DOHH2 (cell line): ENCODE data around the gene MARCHF11.

ENCODE experiments used
- H3F3A ChIP-seq: fragments of 200-600 bp; sonication (generic), shearing (Covaris generic); 2 replicates; pipeline ENCODE4 v1.6.0; 2016; ENCODE audit warnings: antibody characterized with exemption, mild to moderate bottlenecking; ENCODE audit not compliant: control insufficient read depth, insufficient read depth
- H3K27ac ChIP-seq: fragments of 200-600 bp; sonication (generic); 2 replicates; pipeline ENCODE4 v1.5.1; 2014; ENCODE audit warnings: low read depth, mild to moderate bottlenecking, low read length, moderate library complexity
- H3K27me3 ChIP-seq: fragments of 200-600 bp; sonication (generic); 2 replicates; pipeline ENCODE4 v1.6.1; 2014; ENCODE audit warnings: mild to moderate bottlenecking, low read length, mixed read lengths; ENCODE audit not compliant: control insufficient read depth
- H3K36me3 ChIP-seq: fragments of 200-600 bp; sonication (generic); 2 replicates; pipeline ENCODE4 v1.6.1; 2014; ENCODE audit warnings: mild to moderate bottlenecking, low read length, moderate library complexity, mixed read lengths; ENCODE audit not compliant: control insufficient read depth
- H3K4me1 ChIP-seq: fragments of 200-600 bp; sonication (generic); 2 replicates; pipeline ENCODE4 v1.6.1; 2014; ENCODE audit warnings: mild to moderate bottlenecking, low read length, mixed read lengths; ENCODE audit not compliant: control insufficient read depth
- H3K4me2 ChIP-seq: fragments of 200-600 bp; sonication (generic); 2 replicates; pipeline ENCODE4 v1.6.0; 2014; ENCODE audit warnings: mild to moderate bottlenecking, low read length, moderate library complexity
- H3K4me3 ChIP-seq: fragments of 200-600 bp; sonication (generic); 2 replicates; pipeline ENCODE4 v1.5.1; 2014; ENCODE audit warnings: mild to moderate bottlenecking, low read length, mixed read lengths
- H3K79me2 ChIP-seq: fragments of 200-600 bp; sonication (generic); 2 replicates; pipeline ENCODE4 v1.6.1; 2014; ENCODE audit warnings: mild to moderate bottlenecking, low read length, mixed read lengths; ENCODE audit not compliant: control insufficient read depth
- H3K9me2 ChIP-seq: fragments of 200-600 bp; sonication (generic); replicated peaks from 2 replicates; pipeline ENCODE4 v1.6.1; 2014; ENCODE audit warnings: mild to moderate bottlenecking, low read length, mixed read lengths; ENCODE audit not compliant: control insufficient read depth
- H3K9me3 ChIP-seq: fragments of 200-600 bp; sonication (generic); 2 replicates; pipeline ENCODE4 v1.6.1; 2014; ENCODE audit warnings: antibody characterized with exemption, low read length, mixed read lengths; ENCODE audit not compliant: control insufficient read depth, insufficient read depth
- H4K20me1 ChIP-seq: fragments of 200-600 bp; sonication (generic); 2 replicates; pipeline ENCODE4 v1.6.0; 2014; ENCODE audit warnings: low read depth, mild to moderate bottlenecking, antibody characterized with exemption, low read length, moderate library complexity; ENCODE audit not compliant: control insufficient read depth, insufficient read depth
- EZH2phosphoT487 ChIP-seq: fragments of 200-600 bp; sonication (generic); IDR thresholded peaks from 2 replicates; pipeline ENCODE4 v1.6.1; 2017; ENCODE audit warnings: borderline replicate concordance, mild to moderate bottlenecking, antibody characterized with exemption, low read length, moderate library complexity, mixed read lengths
- TF ChIP-seq, protein P1 (sequence below): fragments of 200-600 bp; sonication (generic); IDR thresholded peaks from one replicate; pipeline ENCODE4 v1.5.1; 2014; ENCODE audit warnings: antibody characterized with exemption, mild to moderate bottlenecking, low read depth, low read length; ENCODE audit not compliant: poor library complexity, severe bottlenecking

The MARCHF11 gene

DNA sequence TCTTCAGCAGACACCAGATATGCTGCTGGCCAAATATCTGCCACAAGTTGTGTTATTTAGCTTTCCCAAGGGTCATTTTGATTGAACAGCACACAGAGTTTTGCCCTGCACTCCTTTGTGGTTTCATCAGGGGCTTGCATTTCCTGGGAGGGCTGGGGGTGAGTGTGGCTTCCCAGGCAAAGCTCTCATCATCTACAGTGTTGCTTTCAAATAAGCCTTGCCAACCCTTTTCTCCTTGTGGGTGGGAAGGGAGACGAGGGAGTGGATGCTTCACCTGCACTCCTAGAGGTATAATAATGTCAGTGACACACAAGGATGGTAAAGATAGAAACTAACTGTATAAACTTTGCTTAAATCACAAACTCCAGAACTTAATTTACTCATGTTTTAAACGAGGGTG lies 107.0 kb downstream of the MARCHF11 start:
- no peaks in the 10 kb centered on the region for H3K36me3 ChIP-seq
- no peaks in the 10 kb centered on the region for H3K79me2 ChIP-seq
- H3K9me2 ChIP-seq: no peaks in the 10 kb centered on the region
- no peaks in the 10 kb centered on the region for H4K20me1 ChIP-seq
- no peaks in the 10 kb centered on the region for H3K4me1 ChIP-seq
- H3F3A ChIP-seq: no peaks in the 10 kb centered on the region
- H3K27me3 ChIP-seq: no peaks in the 10 kb centered on the region
- H3K4me2 ChIP-seq: no peak overlapping the region
- no peak overlapping the region for H3K27ac ChIP-seq
- no peak for TF ChIP-seq EZH2phosphoT487
- TF ChIP-seq, protein P1, sequence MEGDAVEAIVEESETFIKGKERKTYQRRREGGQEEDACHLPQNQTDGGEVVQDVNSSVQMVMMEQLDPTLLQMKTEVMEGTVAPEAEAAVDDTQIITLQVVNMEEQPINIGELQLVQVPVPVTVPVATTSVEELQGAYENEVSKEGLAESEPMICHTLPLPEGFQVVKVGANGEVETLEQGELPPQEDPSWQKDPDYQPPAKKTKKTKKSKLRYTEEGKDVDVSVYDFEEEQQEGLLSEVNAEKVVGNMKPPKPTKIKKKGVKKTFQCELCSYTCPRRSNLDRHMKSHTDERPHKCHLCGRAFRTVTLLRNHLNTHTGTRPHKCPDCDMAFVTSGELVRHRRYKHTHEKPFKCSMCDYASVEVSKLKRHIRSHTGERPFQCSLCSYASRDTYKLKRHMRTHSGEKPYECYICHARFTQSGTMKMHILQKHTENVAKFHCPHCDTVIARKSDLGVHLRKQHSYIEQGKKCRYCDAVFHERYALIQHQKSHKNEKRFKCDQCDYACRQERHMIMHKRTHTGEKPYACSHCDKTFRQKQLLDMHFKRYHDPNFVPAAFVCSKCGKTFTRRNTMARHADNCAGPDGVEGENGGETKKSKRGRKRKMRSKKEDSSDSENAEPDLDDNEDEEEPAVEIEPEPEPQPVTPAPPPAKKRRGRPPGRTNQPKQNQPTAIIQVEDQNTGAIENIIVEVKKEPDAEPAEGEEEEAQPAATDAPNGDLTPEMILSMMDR: no peak
- no peak overlapping the region for H3K4me3 ChIP-seq
- H3K9me3 ChIP-seq: no peaks in the 10 kb centered on the region

DNA sequence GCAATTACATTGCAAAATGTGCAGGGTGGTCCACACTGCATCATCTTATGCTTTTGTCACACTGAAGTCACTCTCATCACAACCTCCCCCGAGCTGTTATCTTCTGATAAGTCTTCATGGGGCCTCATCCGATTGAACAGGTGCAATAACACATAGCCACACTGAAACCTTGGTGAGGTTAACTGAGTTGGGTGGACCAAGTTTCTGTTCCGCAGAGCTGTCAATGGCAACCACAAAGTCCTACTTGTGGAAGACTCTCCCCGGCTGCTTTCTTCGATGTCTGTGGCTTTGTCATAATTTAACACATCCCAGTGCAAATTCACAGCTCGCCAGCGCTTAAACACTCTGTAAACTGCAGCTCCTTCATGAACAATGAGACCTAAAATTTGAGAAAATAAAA lies 112.2 kb downstream of the MARCHF11 start:
- H3F3A ChIP-seq: no peaks in the 10 kb centered on the region
- H3K9me2 ChIP-seq: no peaks in the 10 kb centered on the region
- no peaks in the 10 kb centered on the region for H3K79me2 ChIP-seq
- H3K27ac ChIP-seq: no peak overlapping the region
- H3K4me1 ChIP-seq: no peaks in the 10 kb centered on the region
- H3K36me3 ChIP-seq: no peaks in the 10 kb centered on the region
- TF ChIP-seq, protein P1: no peak
- TF ChIP-seq EZH2phosphoT487: no peak
- H4K20me1 ChIP-seq: no peaks in the 10 kb centered on the region
- H3K9me3 ChIP-seq: no peaks in the 10 kb centered on the region
- H3K4me2 ChIP-seq: no peak overlapping the region
- no peaks in the 10 kb centered on the region for H3K27me3 ChIP-seq
- no peak overlapping the region for H3K4me3 ChIP-seq

DNA sequence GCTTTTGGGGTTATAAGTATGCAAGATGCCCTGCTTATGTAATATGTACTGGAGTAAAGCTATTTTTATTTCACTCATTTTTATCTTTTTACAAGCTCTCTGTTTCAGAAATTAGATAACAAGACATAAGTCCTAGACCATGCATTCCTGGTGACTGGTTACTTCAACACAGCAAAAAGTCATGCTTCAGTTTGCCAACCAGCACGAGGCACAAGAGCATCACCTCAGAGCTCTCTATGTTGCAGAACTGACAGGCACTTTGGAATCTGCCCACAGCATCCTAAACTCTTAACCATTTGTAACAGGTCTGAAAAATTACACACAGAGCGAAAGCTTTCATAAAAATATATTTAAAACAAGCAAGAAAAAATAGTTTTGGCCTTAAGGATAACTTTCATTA lies 112.8 kb downstream of the MARCHF11 start:
- TF ChIP-seq EZH2phosphoT487: no peak
- TF ChIP-seq, protein P1: no peak
- no peaks in the 10 kb centered on the region for H3K9me3 ChIP-seq
- no peaks in the 10 kb centered on the region for H3K4me1 ChIP-seq
- H3K27ac ChIP-seq: no peak overlapping the region
- no peaks in the 10 kb centered on the region for H3K9me2 ChIP-seq
- H4K20me1 ChIP-seq: no peaks in the 10 kb centered on the region
- no peak overlapping the region for H3K4me3 ChIP-seq
- H3K79me2 ChIP-seq: no peaks in the 10 kb centered on the region
- no peak overlapping the region for H3K4me2 ChIP-seq
- no peaks in the 10 kb centered on the region for H3K27me3 ChIP-seq
- no peaks in the 10 kb centered on the region for H3F3A ChIP-seq
- no peaks in the 10 kb centered on the region for H3K36me3 ChIP-seq

DNA sequence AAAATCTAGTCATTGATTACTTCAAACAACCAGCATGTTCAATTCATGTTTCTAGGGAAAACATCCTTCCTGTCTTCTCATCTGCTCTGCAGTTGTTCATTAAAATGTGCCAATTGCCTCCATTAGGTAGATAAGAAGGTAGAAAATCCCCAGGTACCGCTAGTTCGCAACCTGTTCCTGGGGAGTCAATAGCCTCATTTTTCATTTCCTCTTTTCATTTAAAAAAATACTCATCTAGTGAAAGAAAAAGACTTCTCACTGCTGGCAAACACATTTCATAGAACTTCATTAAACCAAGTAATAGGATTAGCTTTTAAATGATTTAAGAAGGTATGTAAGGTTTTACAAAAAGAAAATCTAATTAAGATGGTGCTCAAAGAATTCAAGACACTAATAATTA lies 113.3 kb downstream of the MARCHF11 start:
- H3K36me3 ChIP-seq: no peaks in the 10 kb centered on the region
- H3F3A ChIP-seq: no peaks in the 10 kb centered on the region
- H3K9me3 ChIP-seq: no peaks in the 10 kb centered on the region
- no peaks in the 10 kb centered on the region for H4K20me1 ChIP-seq
- no peak overlapping the region for H3K4me2 ChIP-seq
- no peaks in the 10 kb centered on the region for H3K27me3 ChIP-seq
- H3K9me2 ChIP-seq: no peaks in the 10 kb centered on the region
- no peaks in the 10 kb centered on the region for H3K79me2 ChIP-seq
- TF ChIP-seq, protein P1: no peak
- no peak for TF ChIP-seq EZH2phosphoT487
- no peak overlapping the region for H3K4me3 ChIP-seq
- H3K27ac ChIP-seq: no peak overlapping the region
- no peaks in the 10 kb centered on the region for H3K4me1 ChIP-seq
